Adrenal gland (tissue), 12 donors: ENCODE data around the gene PDCD1. TPM values are rescaled to one million over a fixed set of nuclear protein-coding genes. Genes with fewer than 3 reads are reported as not detected.

Experiments
- DNase-seq, 7 donors: peaks; one replicate each; pipeline ENCODE4 v3.0.0-alpha.2; 2019 to 2020
- H3K27ac ChIP-seq, 5 donors: fragments of 200-600 bp; sonication (generic) in 4 of 5; 1 replicate in 3 of 5; 2 replicates in 2 of 5; pipeline versions ENCODE4 v1.5.1 to v1.8.0; 2016 to 2020; ENCODE audit warnings: mild to moderate bottlenecking in 1 of 5
- H3K27me3 ChIP-seq: fragments of 200-600 bp; 2 replicates; pipeline ENCODE4 v1.8.0; 2021
- H3K36me3 ChIP-seq, 2 donors: fragments of 200-600 bp; replicated peaks in 1 of 2; 1 replicate in 1 of 2; 2 replicates in 1 of 2; pipeline versions ENCODE4 v1.5.1 to v1.8.0; 2018 to 2022
- H3K4me1 ChIP-seq, 2 donors: fragments of 200-600 bp; replicated peaks in 1 of 2; 1 replicate in 1 of 2; 2 replicates in 1 of 2; pipeline versions ENCODE4 v1.5.1 to v1.8.0; 2018 to 2021
- H3K4me3 ChIP-seq, 4 donors: fragments of 200-600 bp; sonication (generic) in 3 of 4; one replicate each; pipeline ENCODE4 v1.5.1; 2016 to 2018
- H3K9me3 ChIP-seq, 3 donors: fragments of 200-600 bp; sonication (generic) in 1 of 3; replicated peaks in 1 of 3; 1 replicate in 2 of 3; 2 replicates in 1 of 3; pipeline versions ENCODE4 v1.5.1 to v1.8.0; 2016 to 2021
- CTCF ChIP-seq, 6 experiments: fragments of 450-650 bp in 4 of 6; fragments of 200-600 bp in 2 of 6; sonication (generic) in 1 of 6; IDR thresholded peaks; 1 replicate in 5 of 6; 2 replicates in 1 of 6; pipeline versions ENCODE4 v1.5.1 to v1.8.0; 2016 to 2021; ENCODE audit warnings: antibody characterized with exemption in 6 of 6, mild to moderate bottlenecking in 2 of 6, moderate library complexity in 1 of 6
- POLR2A ChIP-seq, 2 donors: fragments of 450-650 bp; IDR thresholded peaks; one replicate each; pipeline ENCODE4 v1.6.1; 2017; ENCODE audit warnings: antibody characterized with exemption in 2 of 2, mild to moderate bottlenecking in 2 of 2, moderate library complexity in 1 of 2
- WGBS, 4 donors: extraction: QIAGEN DNeasy Blood & Tissue Kit in 2 of 4; methylation state at CpG; one replicate each; pipeline versions ENCODE4 v1.1.5 to v1.1.7; 2013 to 2017; 5-methylcytosine and 5-hydroxymethylcytosine counted together
- intact Hi-C, 2 donors: fragments of 100-400 bp; cut with DNase I; formaldehyde crosslinking; loops; one replicate each; pipeline versions ENCODE4 v1.14.1 to v1.15.0; 2022 to 2023
- polyA plus RNA-seq, 3 donors: library from polyadenylated mRNA; stranded (reverse); fragments of 200-250 nt in 2 of 3; fragments of 350-450 nt in 1 of 3; fragmentation: Illumina TruSeq in 1 of 3; extraction: RNeasy Lipid Tissue Mini Kit (QIAGEN cat#74804) in 1 of 3; gene quantifications; one replicate each; pipeline ENCODE4 v1.2.3, GENCODE V29; 2013 to 2014
- total RNA-seq, 9 donors: library from RNA; depleted of rRNA in 4 of 9; stranded (reverse); fragments of >200 nt in 4 of 9; fragments of 120-200 nt in 1 of 9; fragmentation: NEBNext Ultra II Directional in 1 of 9; extraction: Animal tissue kit (Norgen Biotek cat#: 25700) in 1 of 9; gene quantifications; one replicate each; pipeline versions ENCODE4 v1.1.0 to v1.2.4, GENCODE V29; 2013 to 2023
- donor health status: healthy with polysubstance abuse.
- donor health status: Bipolar disorder and iron deficiency.
- donor health status: DM: yes; HTN: yes; CAD: no.
- donor health status: DM: no; HTN: no; CAD: no.
- donor health status: DM: no; HTN: no; CAD: no.
- donor health status: DM: yes; HTN: yes; CAD: no.

Gene PDCD1
- total and polyA plus RNA-seq, 12 donors, result 0.23 to 2.0 (median 0.45) TPM; not detected in 4

- H3K4me1 ChIP-seq, result no peaks in the 10 kb centered on the region
- intact Hi-C loops, result no loop called here
- H3K27me3 ChIP-seq, result no peaks in the 10 kb centered on the region
- no peak for TF ChIP-seq CTCF (IDR thresholded peaks at IDR 0.05)
- no peak overlapping the region for H3K27ac ChIP-seq
- WGBS, 4 donors, result 85 to 93% (median 90%) methylated on average over 16 to 23 of the region's 24 CpGs
- no peaks in the 10 kb centered on the region for H3K9me3 ChIP-seq
- H3K4me3 ChIP-seq, result no peak overlapping the region
- no peak for DNase-seq
- H3K36me3 ChIP-seq, result no peaks in the 10 kb centered on the region
Observed at GRCh38 chr2:241887806-241888522, 29.3 kb upstream of the PDCD1 start.

GRCh38 chr2:241886840-241887447 lies 28.2 kb upstream of the PDCD1 start:
- H3K36me3 ChIP-seq, result no peaks in the 10 kb centered on the region
- no peak overlapping the region for H3K4me3 ChIP-seq
- no peak for TF ChIP-seq CTCF (IDR thresholded peaks at IDR 0.05)
- no peak for TF ChIP-seq POLR2A (IDR thresholded peaks at IDR 0.05)
- H3K27me3 ChIP-seq, result no peaks in the 10 kb centered on the region
- WGBS, 4 donors, result 94 to 98% (median 97%) methylated on average over 16 to 19 of the region's 19 CpGs
- no peak for DNase-seq
- H3K4me1 ChIP-seq, result peaks cover 0 to 7% of the 10 kb centered on the region in 2 donors
- H3K27ac ChIP-seq, result no peak overlapping the region
- H3K9me3 ChIP-seq, result no peaks in the 10 kb centered on the region
- intact Hi-C loops, result no loop called here

- no peak overlapping the region for H3K27ac ChIP-seq
- H3K36me3 ChIP-seq, result no peaks in the 10 kb centered on the region
- no peak for DNase-seq
- intact Hi-C loops, result no loop called here
- no peaks in the 10 kb centered on the region for H3K27me3 ChIP-seq
- TF ChIP-seq POLR2A (IDR thresholded peaks at IDR 0.05), result no peak
- no peak for TF ChIP-seq CTCF (IDR thresholded peaks at IDR 0.05)
- no peak overlapping the region for H3K4me3 ChIP-seq
- H3K4me1 ChIP-seq, result peaks cover 0 to 9% of the 10 kb centered on the region in 2 donors
- no peaks in the 10 kb centered on the region for H3K9me3 ChIP-seq
- WGBS, 4 donors, result 70 to 86% (median 76%) methylated on average over 8 to 15 of the region's 15 CpGs
Observed at GRCh38 chr2:241885946-241886643, 27.4 kb upstream of the PDCD1 start.

GRCh38 chr2:241885291-241885945 lies 26.7 kb upstream of the PDCD1 start:
- intact Hi-C loops, result no loop called here
- Histone ChIP-seq H3K4me3 (no peak overlapping the region), H3K4me1 (peaks cover 0 to 9% of the 10 kb centered on the region in 2 donors), H3K27ac (no peak overlapping the region), H3K9me3 (no peaks in the 10 kb centered on the region), H3K36me3 (no peaks in the 10 kb centered on the region), H3K27me3 (no peaks in the 10 kb centered on the region)
- no peak for DNase-seq
- WGBS, 4 donors, result 83 to 91% (median 86%) methylated on average over 13 to 16 of the region's 16 CpGs
- TF ChIP-seq CTCF (IDR thresholded peaks at IDR 0.05) (no peak), POLR2A (IDR thresholded peaks at IDR 0.05) (no peak)
